Non-pigmented ciliary epithelial cell (primary cell): ENCODE measurements around the gene UNC13C.

Source experiments
- DNase-seq: peaks from one replicate; pipeline ENCODE4 v3.0.0-alpha.2; 2010; ENCODE audit warnings: low read depth

The UNC13C gene

DNA sequence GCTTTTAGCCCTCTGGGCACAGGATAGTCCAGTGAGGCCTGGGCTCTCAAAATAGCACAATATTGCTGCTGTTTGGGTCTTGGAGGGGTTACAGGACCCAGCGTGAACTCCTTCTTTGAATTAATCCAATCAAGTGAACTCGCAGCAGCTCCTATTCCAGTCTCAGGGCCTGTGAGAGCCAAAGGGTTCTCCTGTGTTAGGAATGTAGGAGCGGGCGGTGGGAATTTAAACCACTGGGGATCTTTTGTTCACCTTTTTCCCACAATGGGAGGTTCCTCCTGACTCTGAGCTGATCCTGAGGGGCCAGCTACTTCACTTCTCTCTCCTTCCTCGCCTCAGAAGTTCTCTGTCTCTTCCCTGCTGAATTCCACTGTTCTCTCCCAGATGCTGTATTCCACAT lies 504.0 kb downstream of the UNC13C start:
- DNase-seq: no peak

GRCh38 chr15:54500330-54500729 lies 522.1 kb downstream of the UNC13C start:
- DNase-seq: no peak

DNA sequence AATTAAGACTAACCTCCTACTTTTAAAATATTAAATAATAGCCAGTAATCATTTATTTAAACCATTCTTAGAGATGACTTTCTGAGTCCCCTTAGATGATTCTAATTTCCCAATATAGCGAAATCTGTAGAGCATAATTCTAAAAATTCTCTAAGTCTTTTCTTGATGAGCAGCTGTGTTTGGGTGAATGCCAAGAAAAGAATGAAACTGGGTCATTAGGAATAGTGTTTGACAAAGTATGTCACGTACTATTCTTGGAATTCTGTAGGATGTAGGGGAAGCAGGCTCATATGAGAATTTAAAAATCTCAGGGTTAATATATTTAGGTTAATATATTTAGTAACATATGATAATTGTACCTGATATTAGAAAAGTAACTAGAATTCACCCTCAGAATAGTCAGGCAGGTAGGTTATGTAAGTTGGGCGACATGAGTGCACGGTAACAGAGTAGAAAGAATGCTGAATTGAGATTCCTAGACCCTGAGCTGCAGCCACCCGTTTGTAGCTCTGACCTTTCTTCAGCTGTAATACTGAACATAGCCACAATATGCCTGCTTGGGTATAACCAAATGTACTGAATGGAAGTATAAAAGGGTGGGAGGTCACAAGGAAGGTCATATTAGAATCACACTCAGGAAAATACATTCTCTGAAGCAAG lies 524.3 kb downstream of the UNC13C start:
- no peak for DNase-seq

- DNase-seq: no peak
These were observed 526.5 kb downstream of the UNC13C start for GRCh38 chr15:54504695-54505094.

DNA sequence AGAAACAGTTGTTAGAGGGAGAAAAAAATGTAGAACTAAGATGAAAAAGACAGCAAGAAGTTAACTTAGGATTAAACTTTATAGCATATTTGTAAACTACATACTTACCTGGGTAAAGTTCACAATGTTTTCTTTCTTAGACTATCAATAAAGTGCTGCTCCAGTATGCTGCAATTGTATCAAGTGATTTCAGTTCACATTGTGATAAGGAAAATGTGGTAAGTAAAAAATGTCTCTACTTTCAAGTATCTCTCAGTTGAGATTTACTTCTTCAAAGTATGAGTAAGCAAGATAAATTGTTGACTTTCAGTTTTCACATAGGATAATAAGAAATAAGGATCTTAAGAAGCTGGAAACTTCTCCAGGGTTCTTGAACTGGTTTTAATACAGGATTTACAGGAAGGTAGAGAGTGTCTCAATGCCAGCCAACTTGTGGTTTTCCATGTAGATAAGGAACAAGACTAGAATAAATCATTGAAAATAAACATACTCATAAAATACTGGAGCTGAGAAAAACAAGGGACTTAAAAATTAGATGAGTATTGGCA lies 528.8 kb downstream of the UNC13C start:
- DNase-seq: no peak

GRCh38 chr15:54514601-54515000 lies 536.4 kb downstream of the UNC13C start:
- no peak for DNase-seq

- DNase-seq: no peak
These were observed 537.7 kb downstream of the UNC13C start for GRCh38 chr15:54515664-54516582.

- no peak for DNase-seq
These were observed 539.1 kb downstream of the UNC13C start for GRCh38 chr15:54517366-54517765.

DNA sequence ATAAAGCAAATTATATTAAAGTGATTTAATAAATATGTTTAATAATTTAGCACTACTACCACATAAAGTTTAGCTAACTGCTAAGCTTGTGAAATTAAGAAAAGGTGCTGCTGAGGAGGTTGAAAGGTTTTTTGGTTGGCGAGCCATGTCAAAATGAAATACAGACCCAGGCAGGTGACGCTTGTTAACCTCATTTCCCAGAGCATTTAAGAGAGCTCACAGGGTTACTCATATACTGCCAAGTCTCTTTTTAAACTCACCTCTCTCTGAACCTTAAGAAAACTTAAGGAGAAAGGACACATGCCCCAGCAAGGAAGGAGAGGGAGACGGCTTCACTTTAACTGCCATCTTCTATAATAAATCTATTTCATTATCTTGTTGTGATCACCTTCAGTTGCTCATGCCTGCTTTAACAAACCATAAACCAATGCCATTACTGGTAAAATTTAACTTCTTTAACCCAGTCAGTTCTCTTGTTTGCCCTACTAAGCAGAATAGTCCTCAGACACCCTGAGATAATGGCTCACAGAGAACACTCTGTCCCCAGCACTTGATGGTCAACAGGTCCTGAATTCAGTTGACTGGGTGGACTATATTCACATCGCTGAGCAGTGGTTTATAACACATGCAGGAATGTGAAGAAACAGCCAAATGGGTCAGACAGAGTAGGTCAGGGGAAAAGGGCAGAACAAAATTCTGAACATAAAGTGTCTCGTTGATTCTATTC lies 540.1 kb downstream of the UNC13C start:
- no peak for DNase-seq

- DNase-seq: no peak
These were observed 541.3 kb downstream of the UNC13C start for GRCh38 chr15:54519577-54519976.

DNA sequence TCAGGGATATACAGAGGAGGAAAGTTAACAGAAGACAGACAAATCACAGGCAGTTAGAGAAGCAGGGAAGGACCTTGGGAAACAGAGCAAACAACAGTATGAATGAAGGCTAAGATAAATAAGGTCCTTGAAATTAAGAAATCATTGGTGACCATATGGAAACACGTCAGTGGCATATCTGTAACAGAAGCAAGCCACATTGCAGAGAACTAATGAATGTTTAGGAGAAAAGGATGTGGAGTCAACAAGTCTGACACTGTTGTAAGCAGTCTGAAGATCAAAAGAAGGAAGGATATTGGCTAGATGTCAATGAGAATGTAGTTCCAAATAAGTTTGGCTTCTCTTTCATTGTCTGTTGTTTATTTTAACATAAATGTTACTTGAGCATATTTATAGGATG lies 542.4 kb downstream of the UNC13C start:
- no peak for DNase-seq

- no peak for DNase-seq
These were observed 543.0 kb downstream of the UNC13C start for GRCh38 chr15:54521206-54521605.

DNA sequence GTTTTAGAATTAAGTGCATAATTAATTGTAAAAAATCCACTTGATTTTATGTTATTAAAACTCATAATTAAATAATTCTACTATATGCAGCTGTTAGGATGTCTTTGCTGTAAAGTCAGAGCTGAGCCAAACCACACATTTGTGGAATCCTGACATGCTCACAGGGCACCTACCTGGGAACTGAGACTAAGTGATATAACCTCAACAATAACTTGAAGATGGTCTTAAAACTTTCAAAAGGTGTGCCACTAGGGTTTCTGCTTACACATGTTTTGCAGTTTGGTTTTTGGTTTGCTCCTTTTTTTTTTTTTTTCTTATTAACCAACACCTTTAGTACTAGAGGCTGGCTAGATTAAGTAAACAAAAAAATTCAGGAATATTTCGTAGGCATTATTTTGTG lies 549.8 kb downstream of the UNC13C start:
- DNase-seq: no peak

GRCh38 chr15:54540721-54541120 lies 562.5 kb downstream of the UNC13C start:
- DNase-seq: no peak

- DNase-seq: no peak
These were observed 569.2 kb downstream of the UNC13C start for GRCh38 chr15:54547491-54547890.

GRCh38 chr15:54550954-54551353 lies 572.7 kb downstream of the UNC13C start:
- no peak for DNase-seq

- no peak for DNase-seq
These were observed 578.0 kb downstream of the UNC13C start for GRCh38 chr15:54556231-54556630.

- DNase-seq: no peak
These were observed 581.3 kb downstream of the UNC13C start for GRCh38 chr15:54559405-54560069.

GRCh38 chr15:54560417-54560816 lies 582.2 kb downstream of the UNC13C start:
- DNase-seq: no peak

DNA sequence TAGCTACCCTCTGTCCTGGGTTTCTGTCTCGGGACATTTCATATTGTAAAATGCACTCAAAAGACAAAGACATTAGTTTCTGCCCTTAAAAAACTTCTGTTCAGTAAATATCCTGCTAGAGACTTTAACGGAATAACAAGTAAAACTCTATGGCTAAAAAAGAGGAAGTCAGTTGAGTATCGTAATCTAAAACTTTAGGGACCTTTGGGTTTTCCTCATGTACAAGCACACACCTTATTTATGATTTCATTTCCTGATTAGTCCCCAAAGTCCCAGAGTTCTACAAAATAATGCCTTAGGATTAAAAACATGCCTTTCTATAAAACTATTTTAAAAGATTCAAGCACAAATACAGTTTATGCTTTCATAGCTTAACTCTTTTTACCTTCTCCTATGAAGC lies 585.9 kb downstream of the UNC13C start:
- no peak for DNase-seq

DNA sequence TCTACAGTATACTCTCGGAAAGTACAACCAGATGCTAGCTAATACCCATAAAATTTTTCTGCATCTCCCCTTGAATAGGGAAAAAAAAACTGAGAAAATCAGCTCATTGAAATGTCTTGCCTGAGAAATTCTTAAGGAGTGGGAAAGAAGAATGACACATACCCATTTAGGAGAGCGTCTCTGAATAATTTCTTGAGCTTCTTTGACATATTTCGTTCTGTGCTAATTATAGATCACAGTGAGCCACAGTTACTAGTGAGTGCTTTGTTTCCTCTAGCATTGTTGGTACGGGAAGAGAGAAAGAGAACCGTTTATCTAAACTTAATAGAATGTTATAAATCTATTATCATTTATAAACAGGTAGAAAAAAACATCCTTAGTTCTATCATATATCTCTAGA lies 588.4 kb downstream of the UNC13C start:
- no peak for DNase-seq
